ENCODE data around the gene TSPEAR. TPM values are rescaled to one million over a fixed set of nuclear protein-coding genes. Genes with fewer than 3 reads are reported as not detected.
A peak's percentile ranks its signal among the peaks of the same experiment; 100 is the strongest.

Gene TSPEAR
- total RNA-seq, 3 donors from 2014 or later (not counting 1 experiment from before 2014, with no cell fraction given) = not detected

DNA sequence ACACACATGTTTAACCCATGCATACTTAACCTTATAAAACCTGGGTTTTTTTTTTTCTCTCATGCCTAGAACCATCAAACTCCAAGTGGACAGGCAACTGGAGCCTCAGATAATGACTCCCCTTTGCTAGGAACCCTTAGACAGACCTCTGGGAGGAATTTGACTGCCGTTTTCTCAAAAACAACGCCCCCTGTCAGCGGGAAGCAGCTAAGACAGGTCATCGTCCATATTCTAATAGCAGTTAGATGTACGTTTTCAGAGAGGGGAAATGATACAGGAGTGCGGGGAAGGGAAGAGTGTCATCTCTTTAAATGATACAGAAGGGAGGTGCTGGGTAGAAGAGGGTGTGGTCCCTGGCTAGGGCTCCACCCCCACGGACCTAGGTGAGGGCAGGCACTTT lies 221.4 kb downstream of the TSPEAR start:
- TF ChIP-seq, protein P1, sequence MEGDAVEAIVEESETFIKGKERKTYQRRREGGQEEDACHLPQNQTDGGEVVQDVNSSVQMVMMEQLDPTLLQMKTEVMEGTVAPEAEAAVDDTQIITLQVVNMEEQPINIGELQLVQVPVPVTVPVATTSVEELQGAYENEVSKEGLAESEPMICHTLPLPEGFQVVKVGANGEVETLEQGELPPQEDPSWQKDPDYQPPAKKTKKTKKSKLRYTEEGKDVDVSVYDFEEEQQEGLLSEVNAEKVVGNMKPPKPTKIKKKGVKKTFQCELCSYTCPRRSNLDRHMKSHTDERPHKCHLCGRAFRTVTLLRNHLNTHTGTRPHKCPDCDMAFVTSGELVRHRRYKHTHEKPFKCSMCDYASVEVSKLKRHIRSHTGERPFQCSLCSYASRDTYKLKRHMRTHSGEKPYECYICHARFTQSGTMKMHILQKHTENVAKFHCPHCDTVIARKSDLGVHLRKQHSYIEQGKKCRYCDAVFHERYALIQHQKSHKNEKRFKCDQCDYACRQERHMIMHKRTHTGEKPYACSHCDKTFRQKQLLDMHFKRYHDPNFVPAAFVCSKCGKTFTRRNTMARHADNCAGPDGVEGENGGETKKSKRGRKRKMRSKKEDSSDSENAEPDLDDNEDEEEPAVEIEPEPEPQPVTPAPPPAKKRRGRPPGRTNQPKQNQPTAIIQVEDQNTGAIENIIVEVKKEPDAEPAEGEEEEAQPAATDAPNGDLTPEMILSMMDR (IDR thresholded peaks at IDR 0.05) = no peak
- no peak overlapping the region for H3K27ac ChIP-seq (ENCODE audit: low read length)
- H3K36me3 ChIP-seq (ENCODE audit: control insufficient read depth, insufficient read depth, low read length) = no peaks in the 10 kb centered on the region
- intact Hi-C loops (cut with micrococcal nuclease) = loop anchor here (10.0 kb wide), 1 partner anchor 675 kb away; no protein-coding TSS in a partner anchor
- no peak overlapping the region for H3K4me3 Mint-ChIP-seq
- H3K27me3 Mint-ChIP-seq (ENCODE audit: low read depth in 2 of 2) = peaks cover 9 to 18% of the 10 kb centered on the region in 2 donors
- ATAC-seq = no peak
- no peaks in the 10 kb centered on the region for H3K4me1 ChIP-seq (ENCODE audit: control insufficient read depth, insufficient read depth, low read length)
- no peak overlapping the region for H3K27ac Mint-ChIP-seq
- no peak for DNase-seq
- peaks cover 5 to 7% of the 10 kb centered on the region in 2 donors for H3K9me3 Mint-ChIP-seq
- H3K27me3 ChIP-seq (ENCODE audit: control insufficient read depth, insufficient read depth, low read length) = no peaks in the 10 kb centered on the region
- H3K4me3 ChIP-seq (ENCODE audit: low read length) = no peak overlapping the region
- H3K4me1 Mint-ChIP-seq = peaks cover 0 to 9% of the 10 kb centered on the region in 2 donors
- H3K36me3 Mint-ChIP-seq = peaks cover 15% of the 10 kb centered on the region
- WGBS (ENCODE audit: insufficient coverage) = 47% methylated on average over 6 of the region's 7 CpGs
- H3K9me3 ChIP-seq (ENCODE audit: control insufficient read depth, insufficient read depth, low read length) = peaks cover 18% of the 10 kb centered on the region

DNA sequence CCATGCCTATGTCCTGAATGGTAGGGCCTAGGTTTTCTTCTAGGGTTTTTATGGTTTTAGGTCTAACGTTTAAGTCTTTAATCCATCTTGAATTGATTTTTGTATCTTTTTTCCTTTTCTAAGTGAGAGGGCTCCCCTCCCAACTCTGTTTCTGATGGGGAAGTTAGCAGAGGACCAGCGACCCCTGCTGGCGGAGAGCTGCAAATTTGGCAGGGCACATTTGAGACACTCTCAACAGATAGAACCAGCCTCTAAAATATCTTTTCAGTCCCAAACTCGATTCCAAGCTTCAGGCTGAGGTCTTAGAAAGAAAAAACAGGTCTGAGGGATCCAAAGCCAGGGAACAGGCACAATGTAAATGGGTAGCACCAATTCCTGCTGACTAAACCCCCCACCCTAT lies 223.5 kb downstream of the TSPEAR start:
- peaks cover 9% of the 10 kb centered on the region for H3K36me3 Mint-ChIP-seq
- Histone ChIP-seq H3K4me1 (ENCODE audit: control insufficient read depth, insufficient read depth, low read length) (no peaks in the 10 kb centered on the region), H3K4me3 (ENCODE audit: low read length) (no peak overlapping the region), H3K9me3 (ENCODE audit: control insufficient read depth, insufficient read depth, low read length) (peaks cover 8% of the 10 kb centered on the region), H3K27me3 (ENCODE audit: control insufficient read depth, insufficient read depth, low read length) (no peaks in the 10 kb centered on the region), H3K27ac (ENCODE audit: low read length) (no peak overlapping the region), H3K36me3 (ENCODE audit: control insufficient read depth, insufficient read depth, low read length) (no peaks in the 10 kb centered on the region)
- peaks cover 12 to 13% of the 10 kb centered on the region in 2 donors for H3K27me3 Mint-ChIP-seq (ENCODE audit: low read depth in 2 of 2)
- DNase-seq (peak; percentile 48 to 62), ATAC-seq (peak in 2 of 3 donors; percentile 48 to 58)
- peaks cover 2 to 3% of the 10 kb centered on the region in 2 donors for H3K9me3 Mint-ChIP-seq
- TF ChIP-seq, protein P1 (IDR thresholded peaks at IDR 0.05) = peak; percentile 60
- intact Hi-C loops (cut with micrococcal nuclease) = loop anchor here (10.0 kb wide), 1 partner anchor 673 kb away; no protein-coding TSS in a partner anchor
- no peak overlapping the region for H3K4me3 Mint-ChIP-seq
- 51% methylated on average over 3 of the region's 4 CpGs for WGBS (ENCODE audit: insufficient coverage)
- H3K4me1 Mint-ChIP-seq = peaks cover 0 to 9% of the 10 kb centered on the region in 2 donors
- H3K27ac Mint-ChIP-seq = no peak overlapping the region

DNA sequence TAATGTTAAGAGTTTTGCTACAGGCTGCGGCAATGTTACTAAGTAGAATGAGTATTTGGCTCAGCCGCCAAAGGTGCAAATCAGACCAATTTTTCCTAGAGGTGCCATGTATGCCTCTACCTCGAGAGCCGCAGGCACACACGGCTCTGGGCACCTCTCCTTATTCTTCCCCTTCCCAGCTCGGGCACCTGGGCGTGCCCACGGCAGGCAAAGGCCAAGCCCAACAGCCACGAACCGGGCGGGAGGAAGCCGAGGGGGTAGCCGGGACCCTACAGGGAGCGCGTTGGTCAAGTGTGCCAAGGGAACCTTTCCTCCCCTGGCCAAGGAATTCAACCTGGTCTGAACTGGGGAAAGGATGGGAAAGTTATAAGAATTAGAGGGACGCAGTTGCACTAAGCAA lies 225.1 kb downstream of the TSPEAR start:
- H3K27ac ChIP-seq (ENCODE audit: low read length) = no peak overlapping the region
- no peaks in the 10 kb centered on the region for H3K27me3 ChIP-seq (ENCODE audit: control insufficient read depth, insufficient read depth, low read length)
- intact Hi-C loops (cut with micrococcal nuclease) = loop anchor here (10.0 kb wide), 1 partner anchor 672 kb away; no protein-coding TSS in a partner anchor
- no peaks in the 10 kb centered on the region for H3K36me3 Mint-ChIP-seq
- no peak overlapping the region for H3K27ac Mint-ChIP-seq
- peaks cover 11 to 12% of the 10 kb centered on the region in 2 donors for H3K27me3 Mint-ChIP-seq (ENCODE audit: low read depth in 2 of 2)
- H3K9me3 Mint-ChIP-seq = no peaks in the 10 kb centered on the region
- H3K36me3 ChIP-seq (ENCODE audit: control insufficient read depth, insufficient read depth, low read length) = no peaks in the 10 kb centered on the region
- TF ChIP-seq, protein P1 (IDR thresholded peaks at IDR 0.05) = no peak
- DNase-seq = no peak
- 81% methylated on average over 15 of the region's 16 CpGs for WGBS (ENCODE audit: insufficient coverage)
- H3K9me3 ChIP-seq (ENCODE audit: control insufficient read depth, insufficient read depth, low read length) = no peaks in the 10 kb centered on the region
- no peak overlapping the region for H3K4me3 Mint-ChIP-seq
- H3K4me3 ChIP-seq (ENCODE audit: low read length) = no peak overlapping the region
- H3K4me1 ChIP-seq (ENCODE audit: control insufficient read depth, insufficient read depth, low read length) = no peaks in the 10 kb centered on the region
- ATAC-seq = no peak
- peaks cover 0 to 5% of the 10 kb centered on the region in 2 donors for H3K4me1 Mint-ChIP-seq

DNA sequence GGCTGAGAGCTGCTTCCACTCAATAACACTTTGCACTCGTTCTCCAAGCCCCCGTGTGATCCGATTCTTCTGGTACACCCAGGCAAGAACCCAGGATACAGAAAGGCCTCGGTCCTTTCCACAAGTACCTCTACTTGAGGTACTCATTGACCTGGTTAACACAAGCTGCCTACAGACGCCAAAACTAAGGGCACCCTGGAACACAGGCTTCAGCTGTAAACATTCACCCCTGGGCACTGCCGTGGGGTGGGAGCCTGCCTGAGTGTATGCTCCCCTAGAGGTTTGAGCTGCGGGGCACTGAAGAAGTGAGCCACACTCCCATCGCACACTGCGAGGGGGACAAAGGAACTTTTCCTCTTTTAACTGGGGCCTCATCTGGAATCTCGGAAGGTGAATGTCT lies 225.6 kb downstream of the TSPEAR start:
- Histone ChIP-seq H3K36me3 (ENCODE audit: control insufficient read depth, insufficient read depth, low read length) (no peaks in the 10 kb centered on the region), H3K9me3 (ENCODE audit: control insufficient read depth, insufficient read depth, low read length) (no peaks in the 10 kb centered on the region), H3K4me3 (ENCODE audit: low read length) (no peak overlapping the region), H3K27me3 (ENCODE audit: control insufficient read depth, insufficient read depth, low read length) (no peaks in the 10 kb centered on the region), H3K27ac (ENCODE audit: low read length) (no peak overlapping the region), H3K4me1 (ENCODE audit: control insufficient read depth, insufficient read depth, low read length) (no peaks in the 10 kb centered on the region)
- H3K9me3 Mint-ChIP-seq = no peaks in the 10 kb centered on the region
- ATAC-seq (peak in 1 of 3 donors; percentile 12), DNase-seq (no peak)
- 72% methylated on average over 9 of the region's 10 CpGs for WGBS (ENCODE audit: insufficient coverage)
- H3K27ac Mint-ChIP-seq = no peak overlapping the region
- TF ChIP-seq, protein P1 (IDR thresholded peaks at IDR 0.05) = no peak
- H3K36me3 Mint-ChIP-seq = no peaks in the 10 kb centered on the region
- H3K4me1 Mint-ChIP-seq = peaks cover 0 to 5% of the 10 kb centered on the region in 2 donors
- H3K4me3 Mint-ChIP-seq = no peak overlapping the region
- peaks cover 11 to 12% of the 10 kb centered on the region in 2 donors for H3K27me3 Mint-ChIP-seq (ENCODE audit: low read depth in 2 of 2)
- intact Hi-C loops (cut with micrococcal nuclease) = loop anchor here (10.0 kb wide), 1 partner anchor 671 kb away; no protein-coding TSS in a partner anchor
